ENCODE results near the gene GDPD1. TPM values are rescaled to one million over a fixed set of nuclear protein-coding genes. Genes with fewer than 3 reads are reported as not detected.
"Not testable (repeated sequence)": the region's sequence is repeated elsewhere in the genome, so short reads cannot be mapped to it uniquely, and the experiment has no call there.

Gene GDPD1
- polyA plus RNA-seq, 3 donors, result 9.2 to 10.3 (median 9.5) TPM

GRCh38 chr17:59228588-59228987 is 8.3 kb downstream of the GDPD1 start:
- DNase-seq (ENCODE audit: extremely low read depth in 1 of 11, low read depth in 9 of 11, low spot score in 4 of 11), result not testable (repeated sequence)

GRCh38 chr17:59230764-59231163 is 10.5 kb downstream of the GDPD1 start:
- DNase-seq (ENCODE audit: extremely low read depth in 1 of 11, low read depth in 9 of 11, low spot score in 4 of 11), result no peak

DNA sequence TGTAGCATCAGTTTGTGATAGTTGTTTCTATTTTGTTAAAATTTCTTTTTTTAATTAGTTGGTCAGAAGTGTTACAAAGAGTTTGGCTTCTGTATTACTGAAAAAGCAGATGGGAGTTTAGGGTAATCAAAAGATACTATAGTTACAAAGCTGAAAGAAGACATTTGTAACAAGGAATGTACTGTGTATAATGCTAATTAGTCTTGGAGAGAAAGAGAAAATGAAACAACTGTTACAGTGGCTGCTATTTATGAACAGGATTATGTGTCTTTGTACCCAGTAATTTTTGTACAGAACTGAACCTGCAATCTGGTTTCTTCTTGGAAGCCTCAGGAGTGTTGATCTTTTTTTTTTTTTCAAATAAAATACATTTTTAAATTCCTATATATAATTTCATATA is 14.3 kb downstream of the GDPD1 start:
- DNase-seq (ENCODE audit: extremely low read depth in 1 of 11, low read depth in 9 of 11, low spot score in 4 of 11), result no peak

GRCh38 chr17:59238906-59239305 is 18.6 kb downstream of the GDPD1 start:
- DNase-seq (ENCODE audit: extremely low read depth in 1 of 11, low read depth in 9 of 11, low spot score in 4 of 11), result no peak

DNA sequence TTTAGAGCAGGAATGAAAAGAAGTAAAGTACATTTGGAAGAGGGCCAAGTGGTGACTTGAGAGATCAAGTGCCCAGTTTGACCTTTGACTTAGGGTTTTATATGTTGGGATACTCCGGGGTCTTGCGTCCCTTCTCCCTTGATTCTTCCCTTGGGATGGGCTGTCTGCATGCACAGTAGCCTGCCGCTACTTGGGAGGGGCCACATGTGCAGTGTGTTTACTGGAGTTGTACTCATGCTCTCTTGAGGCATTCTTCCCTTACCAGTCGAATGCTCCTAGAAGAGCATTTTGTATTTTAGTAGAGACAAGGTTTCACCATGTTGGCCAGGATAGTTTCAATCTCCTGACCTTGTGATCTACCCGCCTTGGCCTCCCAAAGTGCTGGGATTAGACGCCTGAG is 23.8 kb downstream of the GDPD1 start:
- no peak for DNase-seq (ENCODE audit: extremely low read depth in 1 of 11, low read depth in 9 of 11, low spot score in 4 of 11)

DNA sequence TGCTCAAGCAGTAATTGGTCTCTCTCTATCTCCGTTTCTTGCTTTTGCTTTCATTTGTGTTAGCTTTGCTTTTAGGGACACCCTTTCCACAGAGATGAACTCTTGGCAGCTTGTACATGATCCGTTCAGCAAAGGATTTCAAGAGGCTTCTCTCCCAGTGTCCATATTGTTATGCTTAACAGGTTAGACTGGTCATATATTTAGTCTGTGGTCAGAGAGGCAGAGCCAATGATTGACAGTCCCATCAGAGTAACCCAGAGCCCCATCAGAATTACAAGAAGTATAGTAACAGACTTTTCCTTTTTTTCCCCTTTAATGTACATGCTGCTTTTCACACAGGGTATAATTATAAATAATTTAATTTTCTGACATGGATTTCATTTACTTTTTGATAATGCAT is 34.4 kb downstream of the GDPD1 start:
- DNase-seq (ENCODE audit: extremely low read depth in 1 of 11, low read depth in 9 of 11, low spot score in 4 of 11), result no peak

DNA sequence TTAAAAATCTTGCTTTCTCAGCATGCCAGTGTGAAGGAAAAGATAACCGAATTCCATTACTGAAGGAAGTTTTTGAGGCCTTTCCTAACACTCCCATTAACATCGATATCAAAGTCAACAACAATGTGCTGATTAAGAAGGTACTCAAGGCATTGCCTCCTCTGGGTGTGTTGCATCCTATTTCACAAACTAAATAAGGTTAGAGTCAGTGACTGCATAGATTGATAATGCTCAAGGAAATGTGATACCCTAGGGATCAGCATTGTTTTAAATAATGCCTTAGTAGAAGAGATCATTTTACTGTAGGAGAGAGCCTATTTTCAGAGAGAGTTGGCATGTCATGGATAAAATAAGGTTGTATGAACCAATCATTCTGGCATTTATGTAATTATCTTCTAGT is 36.8 kb downstream of the GDPD1 start:
- DNase-seq (ENCODE audit: extremely low read depth in 1 of 11, low read depth in 9 of 11, low spot score in 4 of 11), result no peak

DNA sequence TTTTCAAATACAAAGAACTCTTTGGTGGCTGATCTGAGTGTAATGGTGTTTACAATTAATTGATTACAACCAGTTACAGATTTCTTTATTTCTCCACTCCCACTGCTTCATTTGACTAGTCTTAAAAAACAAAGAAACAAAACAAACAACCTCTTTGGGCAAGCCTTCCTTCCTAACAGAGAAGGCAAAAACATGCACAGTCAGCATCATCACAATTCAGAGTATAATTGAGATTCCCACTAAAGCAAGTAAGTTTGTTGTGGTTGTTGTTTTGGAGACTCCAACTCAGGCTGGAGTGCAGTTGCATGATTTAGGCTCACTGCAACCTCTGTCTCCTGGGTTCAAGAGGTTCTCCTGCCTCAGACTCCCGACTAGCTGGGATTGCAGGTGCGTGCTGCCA is 40.4 kb downstream of the GDPD1 start:
- no peak for DNase-seq (ENCODE audit: extremely low read depth in 1 of 11, low read depth in 9 of 11, low spot score in 4 of 11)

GRCh38 chr17:59266745-59267144 is 46.4 kb downstream of the GDPD1 start:
- no peak for DNase-seq (ENCODE audit: extremely low read depth in 1 of 11, low read depth in 9 of 11, low spot score in 4 of 11)

GRCh38 chr17:59267776-59268175 is 47.5 kb downstream of the GDPD1 start:
- DNase-seq (ENCODE audit: extremely low read depth in 1 of 11, low read depth in 9 of 11, low spot score in 4 of 11), result no peak

DNA sequence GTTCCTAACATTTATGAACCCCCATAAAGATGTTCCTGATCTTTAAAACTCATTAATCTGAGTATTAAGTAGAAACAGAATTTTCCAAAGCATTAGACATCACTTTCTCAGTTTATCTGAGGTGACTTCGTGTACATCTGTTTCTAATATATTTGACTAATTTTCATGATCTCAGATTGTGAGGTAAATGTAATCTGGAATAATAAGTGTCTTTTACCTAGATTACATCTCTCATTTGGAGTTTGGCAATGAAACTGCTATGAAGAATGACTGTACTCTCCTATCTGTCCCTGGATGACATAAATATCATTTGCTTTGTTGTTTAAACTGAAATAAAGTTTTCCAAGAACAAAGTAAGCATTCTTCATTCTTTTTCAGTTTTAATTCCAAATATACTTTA is 55.3 kb downstream of the GDPD1 start:
- DNase-seq (ENCODE audit: extremely low read depth in 1 of 11, low read depth in 9 of 11, low spot score in 4 of 11), result no peak

DNA sequence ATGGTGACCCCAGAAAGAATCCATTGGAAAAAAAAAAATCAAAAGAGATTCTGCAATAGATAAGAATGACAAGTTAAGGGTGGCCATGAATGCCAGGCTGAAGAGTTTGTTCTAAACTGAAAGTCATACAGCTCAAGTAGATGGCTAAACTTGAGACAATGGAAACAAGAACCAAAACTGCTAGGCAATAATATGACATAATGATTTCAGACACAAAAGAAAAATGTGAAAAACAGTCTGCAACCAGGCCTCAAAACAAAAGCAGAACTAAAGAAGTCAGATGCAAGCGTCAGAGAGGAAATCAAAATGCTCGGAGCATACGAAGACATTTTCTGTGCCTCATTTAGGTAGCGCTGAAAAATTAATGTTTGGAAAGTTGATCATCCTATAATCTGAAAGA is 56.7 kb downstream of the GDPD1 start:
- no peak for DNase-seq (ENCODE audit: extremely low read depth in 1 of 11, low read depth in 9 of 11, low spot score in 4 of 11)

- DNase-seq (ENCODE audit: extremely low read depth in 1 of 11, low read depth in 9 of 11, low spot score in 4 of 11), result no peak
Observed at GRCh38 chr17:59278406-59278805, 58.1 kb downstream of the GDPD1 start.

DNA sequence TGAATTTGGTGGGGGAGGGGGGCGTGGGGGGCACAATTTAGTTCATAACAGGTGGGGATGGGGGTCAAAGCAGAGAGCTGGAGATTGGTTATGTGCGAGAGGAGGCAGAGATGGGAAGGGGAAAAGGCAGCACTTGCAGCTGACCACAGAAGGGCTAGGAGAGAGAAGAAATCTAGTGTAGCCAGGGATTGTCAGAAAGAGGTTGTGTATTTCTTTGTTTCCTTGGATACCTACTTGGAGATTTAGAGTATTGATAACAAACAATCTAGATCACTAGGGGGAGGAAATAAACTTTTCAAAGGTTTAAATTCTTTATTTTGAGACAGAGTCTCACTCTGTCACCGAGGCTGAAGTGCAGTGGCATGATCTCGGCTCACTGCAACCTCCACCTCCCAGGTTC is 64.0 kb downstream of the GDPD1 start:
- DNase-seq (ENCODE audit: extremely low read depth in 1 of 11, low read depth in 9 of 11, low spot score in 4 of 11), result no peak

- no peak for DNase-seq (ENCODE audit: extremely low read depth in 1 of 11, low read depth in 9 of 11, low spot score in 4 of 11)
Observed at GRCh38 chr17:59287452-59287851, 67.1 kb downstream of the GDPD1 start.

GRCh38 chr17:59287891-59288290 is 67.6 kb downstream of the GDPD1 start:
- DNase-seq (ENCODE audit: extremely low read depth in 1 of 11, low read depth in 9 of 11, low spot score in 4 of 11), result no peak

DNA sequence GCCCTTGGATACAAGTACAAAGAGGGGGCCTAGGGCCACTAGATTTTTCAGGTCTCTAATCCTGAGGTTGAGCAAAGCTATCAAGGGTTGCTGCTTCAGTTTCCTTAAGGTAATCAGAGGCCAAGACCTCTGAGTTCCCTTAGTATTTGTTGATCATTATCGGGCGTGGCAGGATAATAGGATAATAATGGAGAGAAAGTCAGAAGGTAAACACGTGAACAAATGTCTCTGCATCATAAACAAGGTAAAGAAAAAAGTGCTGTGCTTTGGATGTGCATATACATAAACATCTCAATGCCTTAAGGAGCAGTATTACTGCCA is 69.6 kb downstream of the GDPD1 start:
- DNase-seq (ENCODE audit: extremely low read depth in 1 of 11, low read depth in 9 of 11, low spot score in 4 of 11), result no peak

GRCh38 chr17:59290302-59290998 is 70.1 kb downstream of the GDPD1 start:
- not testable (repeated sequence) for DNase-seq (ENCODE audit: extremely low read depth in 1 of 11, low read depth in 9 of 11, low spot score in 4 of 11)

GRCh38 chr17:59292174-59292523 is 71.8 kb downstream of the GDPD1 start:
- DNase-seq (ENCODE audit: extremely low read depth in 1 of 11, low read depth in 9 of 11, low spot score in 4 of 11), result no peak

DNA sequence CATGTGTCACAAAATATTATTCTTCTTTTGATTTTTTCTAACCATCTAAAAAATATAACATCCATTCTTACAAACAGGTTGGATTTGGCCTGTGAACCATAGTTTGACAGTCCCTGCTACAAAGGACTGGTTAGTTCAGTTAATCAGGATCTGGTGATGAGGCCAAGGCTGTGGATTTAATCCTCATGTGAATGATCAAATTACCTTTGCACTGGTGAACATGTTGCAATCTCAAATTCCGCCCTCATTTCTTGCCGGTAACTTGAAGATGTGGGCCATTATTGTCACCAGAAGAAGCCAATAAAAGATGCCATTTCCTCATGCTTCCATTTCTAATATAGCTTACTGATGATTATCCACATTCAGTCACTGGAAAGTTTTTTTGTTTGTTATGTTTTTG is 75.9 kb downstream of the GDPD1 start:
- no peak for DNase-seq (ENCODE audit: extremely low read depth in 1 of 11, low read depth in 9 of 11, low spot score in 4 of 11)

- DNase-seq (ENCODE audit: extremely low read depth in 1 of 11, low read depth in 9 of 11, low spot score in 4 of 11), result no peak
Observed at GRCh38 chr17:59298521-59298920, 78.2 kb downstream of the GDPD1 start.
